ENCODE results near the gene R3HCC1L.
"Not testable (repeated sequence)": the region's sequence is repeated elsewhere in the genome, so short reads cannot be mapped to it uniquely, and the experiment has no call there.

R3HCC1L gene

DNA sequence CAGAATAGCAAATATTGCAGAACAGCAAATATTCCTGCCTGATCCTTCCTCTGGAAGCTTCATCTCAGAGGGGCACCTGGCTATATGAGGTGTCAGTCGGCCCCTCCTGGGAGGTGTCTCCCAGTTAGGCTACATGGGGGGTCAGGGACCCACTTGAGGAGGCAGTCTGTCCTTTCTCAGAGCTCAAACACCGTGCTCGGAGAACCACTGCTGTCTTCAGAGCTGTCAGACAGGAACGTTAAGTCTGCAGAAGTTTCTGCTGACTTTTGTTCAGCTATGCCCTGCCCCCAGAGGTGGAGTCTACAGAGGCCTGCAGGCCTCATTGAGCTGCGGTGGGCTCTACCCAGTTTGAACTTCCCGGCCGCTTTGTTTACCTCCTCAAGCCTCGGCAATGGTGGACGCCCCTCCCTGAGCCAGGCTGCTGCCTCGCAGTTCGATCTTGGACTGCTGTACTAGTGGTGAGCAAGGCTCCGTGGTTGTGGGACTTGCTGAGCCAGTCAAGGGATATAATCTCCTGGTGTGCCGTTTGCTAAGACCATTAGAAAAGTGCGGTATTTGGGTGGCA is 48.0 kb downstream of the R3HCC1L start:
- not testable (repeated sequence) for H3K4me3 ChIP-seq (ENCODE audit: low read depth in 1 of 2, low read length in 2 of 2); H3K9me3 ChIP-seq (ENCODE audit: control insufficient read depth in 1 of 2, low read length in 2 of 2); H3K27me3 ChIP-seq (ENCODE audit: low read depth, low read length); H3K27ac ChIP-seq (ENCODE audit: low read length); H3K4me1 ChIP-seq (ENCODE audit: control insufficient read depth in 1 of 2, insufficient read depth in 2 of 2, low read length in 2 of 2)
- H3K36me3 ChIP-seq (ENCODE audit: control insufficient read depth in 1 of 2, insufficient read depth in 2 of 2, low read length in 2 of 2), result peaks cover 0 to 13% of the 10 kb centered on the region in 2 donors

GRCh38 chr10:98186681-98187080 is 52.2 kb downstream of the R3HCC1L start:
- Histone ChIP-seq H3K4me1 (ENCODE audit: control insufficient read depth in 1 of 2, insufficient read depth in 2 of 2, low read length in 2 of 2) (no peaks in the 10 kb centered on the region), H3K27ac (ENCODE audit: low read length) (no peak overlapping the region), H3K9me3 (ENCODE audit: control insufficient read depth in 1 of 2, low read length in 2 of 2) (no peaks in the 10 kb centered on the region), H3K4me3 (ENCODE audit: low read depth in 1 of 2, low read length in 2 of 2) (no peak overlapping the region), H3K36me3 (ENCODE audit: control insufficient read depth in 1 of 2, insufficient read depth in 2 of 2, low read length in 2 of 2) (peaks cover 0 to 13% of the 10 kb centered on the region in 2 donors), H3K27me3 (ENCODE audit: low read depth, low read length) (no peaks in the 10 kb centered on the region)

DNA sequence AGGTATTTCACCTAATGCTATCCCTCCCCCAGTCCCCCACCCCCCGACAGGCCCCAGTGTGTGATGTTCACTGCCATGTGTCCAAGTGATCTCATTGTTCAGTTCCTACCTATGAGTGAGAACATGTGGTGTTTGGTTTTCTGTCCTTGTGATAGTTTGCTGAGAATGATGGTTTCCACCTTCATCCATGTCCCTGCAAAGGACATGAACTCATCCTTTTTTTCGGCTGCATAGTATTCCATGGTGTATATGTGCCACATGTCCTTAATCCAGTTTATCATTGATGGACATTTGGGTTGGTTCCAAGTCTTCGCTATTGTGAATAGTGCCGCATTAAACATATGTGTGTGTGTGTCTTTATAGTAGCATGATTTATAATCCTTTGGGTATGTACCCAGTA is 56.3 kb downstream of the R3HCC1L start:
- not testable (repeated sequence) for H3K36me3 ChIP-seq (ENCODE audit: control insufficient read depth in 1 of 2, insufficient read depth in 2 of 2, low read length in 2 of 2); H3K27me3 ChIP-seq (ENCODE audit: low read depth, low read length); H3K27ac ChIP-seq (ENCODE audit: low read length); H3K9me3 ChIP-seq (ENCODE audit: control insufficient read depth in 1 of 2, low read length in 2 of 2); H3K4me1 ChIP-seq (ENCODE audit: control insufficient read depth in 1 of 2, insufficient read depth in 2 of 2, low read length in 2 of 2); H3K4me3 ChIP-seq (ENCODE audit: low read depth in 1 of 2, low read length in 2 of 2)

DNA sequence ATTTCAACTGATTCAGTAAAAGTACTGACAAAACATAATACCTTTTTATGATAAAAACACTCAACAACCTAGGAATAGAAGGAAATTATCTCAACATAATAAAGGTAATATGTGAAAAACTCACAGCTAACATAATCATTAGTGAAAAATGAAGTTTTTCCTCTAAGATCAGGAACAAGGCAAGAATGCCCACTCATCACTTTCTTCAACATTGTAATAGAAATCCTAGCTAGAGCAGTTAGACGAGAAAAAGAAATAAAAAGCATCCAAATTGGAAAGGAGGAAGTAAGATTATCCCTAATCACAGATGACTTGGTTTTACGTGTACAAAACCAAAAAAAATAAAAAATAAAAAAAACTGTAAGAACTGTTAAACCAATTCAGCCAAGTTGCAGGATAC is 58.6 kb downstream of the R3HCC1L start:
- Histone ChIP-seq H3K4me3 (ENCODE audit: low read depth in 1 of 2, low read length in 2 of 2) (no peak overlapping the region), H3K36me3 (ENCODE audit: control insufficient read depth in 1 of 2, insufficient read depth in 2 of 2, low read length in 2 of 2) (no peaks in the 10 kb centered on the region), H3K27me3 (ENCODE audit: low read depth, low read length) (no peaks in the 10 kb centered on the region), H3K4me1 (ENCODE audit: control insufficient read depth in 1 of 2, insufficient read depth in 2 of 2, low read length in 2 of 2) (no peaks in the 10 kb centered on the region), H3K27ac (ENCODE audit: low read length) (no peak overlapping the region), H3K9me3 (ENCODE audit: control insufficient read depth in 1 of 2, low read length in 2 of 2) (no peaks in the 10 kb centered on the region)

- H3K27ac ChIP-seq (ENCODE audit: low read length), result no peak overlapping the region
- no peak overlapping the region for H3K4me3 ChIP-seq (ENCODE audit: low read depth in 1 of 2, low read length in 2 of 2)
- no peaks in the 10 kb centered on the region for H3K4me1 ChIP-seq (ENCODE audit: control insufficient read depth in 1 of 2, insufficient read depth in 2 of 2, low read length in 2 of 2)
- no peaks in the 10 kb centered on the region for H3K9me3 ChIP-seq (ENCODE audit: control insufficient read depth in 1 of 2, low read length in 2 of 2)
- no peaks in the 10 kb centered on the region for H3K27me3 ChIP-seq (ENCODE audit: low read depth, low read length)
- no peaks in the 10 kb centered on the region for H3K36me3 ChIP-seq (ENCODE audit: control insufficient read depth in 1 of 2, insufficient read depth in 2 of 2, low read length in 2 of 2)
Observed at GRCh38 chr10:98194633-98195032, 60.2 kb downstream of the R3HCC1L start.

GRCh38 chr10:98195120-98195519 is 60.7 kb downstream of the R3HCC1L start:
- no peaks in the 10 kb centered on the region for H3K4me1 ChIP-seq (ENCODE audit: control insufficient read depth in 1 of 2, insufficient read depth in 2 of 2, low read length in 2 of 2)
- H3K9me3 ChIP-seq (ENCODE audit: control insufficient read depth in 1 of 2, low read length in 2 of 2), result no peaks in the 10 kb centered on the region
- H3K27ac ChIP-seq (ENCODE audit: low read length), result no peak overlapping the region
- H3K36me3 ChIP-seq (ENCODE audit: control insufficient read depth in 1 of 2, insufficient read depth in 2 of 2, low read length in 2 of 2), result no peaks in the 10 kb centered on the region
- no peak overlapping the region for H3K4me3 ChIP-seq (ENCODE audit: low read depth in 1 of 2, low read length in 2 of 2)
- no peaks in the 10 kb centered on the region for H3K27me3 ChIP-seq (ENCODE audit: low read depth, low read length)

- no peaks in the 10 kb centered on the region for H3K27me3 ChIP-seq (ENCODE audit: low read depth, low read length)
- no peaks in the 10 kb centered on the region for H3K9me3 ChIP-seq (ENCODE audit: control insufficient read depth in 1 of 2, low read length in 2 of 2)
- H3K36me3 ChIP-seq (ENCODE audit: control insufficient read depth in 1 of 2, insufficient read depth in 2 of 2, low read length in 2 of 2), result no peaks in the 10 kb centered on the region
- no peaks in the 10 kb centered on the region for H3K4me1 ChIP-seq (ENCODE audit: control insufficient read depth in 1 of 2, insufficient read depth in 2 of 2, low read length in 2 of 2)
- no peak overlapping the region for H3K4me3 ChIP-seq (ENCODE audit: low read depth in 1 of 2, low read length in 2 of 2)
- no peak overlapping the region for H3K27ac ChIP-seq (ENCODE audit: low read length)
Observed at GRCh38 chr10:98196985-98197384, 62.5 kb downstream of the R3HCC1L start.

- Histone ChIP-seq H3K27ac (ENCODE audit: low read length) (no peak overlapping the region), H3K4me1 (ENCODE audit: control insufficient read depth in 1 of 2, insufficient read depth in 2 of 2, low read length in 2 of 2) (no peaks in the 10 kb centered on the region), H3K36me3 (ENCODE audit: control insufficient read depth in 1 of 2, insufficient read depth in 2 of 2, low read length in 2 of 2) (no peaks in the 10 kb centered on the region), H3K9me3 (ENCODE audit: control insufficient read depth in 1 of 2, low read length in 2 of 2) (no peaks in the 10 kb centered on the region), H3K27me3 (ENCODE audit: low read depth, low read length) (no peaks in the 10 kb centered on the region), H3K4me3 (ENCODE audit: low read depth in 1 of 2, low read length in 2 of 2) (no peak overlapping the region)
Observed at GRCh38 chr10:98201760-98202159, 67.3 kb downstream of the R3HCC1L start.

DNA sequence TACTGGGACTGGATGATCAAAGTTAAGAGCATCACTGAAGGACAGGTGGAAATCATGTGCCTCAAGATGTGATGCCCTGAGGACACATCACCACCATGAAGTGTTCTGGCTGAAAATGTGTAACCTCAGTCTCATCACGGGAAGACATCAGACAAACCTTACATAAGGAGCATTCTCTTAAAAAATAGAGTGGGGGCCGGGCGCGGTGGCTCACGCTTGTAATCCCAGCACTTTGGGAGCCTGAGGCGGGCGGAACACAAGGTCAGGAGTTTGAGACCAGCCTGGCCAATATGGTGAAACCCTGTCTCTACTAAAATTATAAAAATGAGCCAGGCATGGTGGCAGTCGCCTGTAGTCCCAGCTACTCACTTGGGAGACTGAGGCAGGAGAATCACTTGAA is 67.9 kb downstream of the R3HCC1L start:
- Histone ChIP-seq H3K36me3 (ENCODE audit: control insufficient read depth in 1 of 2, insufficient read depth in 2 of 2, low read length in 2 of 2) (no peaks in the 10 kb centered on the region), H3K4me3 (ENCODE audit: low read depth in 1 of 2, low read length in 2 of 2) (no peak overlapping the region), H3K4me1 (ENCODE audit: control insufficient read depth in 1 of 2, insufficient read depth in 2 of 2, low read length in 2 of 2) (no peaks in the 10 kb centered on the region), H3K27ac (ENCODE audit: low read length) (no peak overlapping the region), H3K27me3 (ENCODE audit: low read depth, low read length) (no peaks in the 10 kb centered on the region), H3K9me3 (ENCODE audit: control insufficient read depth in 1 of 2, low read length in 2 of 2) (no peaks in the 10 kb centered on the region)

- Histone ChIP-seq H3K27me3 (ENCODE audit: low read depth, low read length) (no peaks in the 10 kb centered on the region), H3K36me3 (ENCODE audit: control insufficient read depth in 1 of 2, insufficient read depth in 2 of 2, low read length in 2 of 2) (peaks cover 6 to 18% of the 10 kb centered on the region in 2 donors), H3K27ac (ENCODE audit: low read length) (no peak overlapping the region), H3K4me3 (ENCODE audit: low read depth in 1 of 2, low read length in 2 of 2) (no peak overlapping the region), H3K4me1 (ENCODE audit: control insufficient read depth in 1 of 2, insufficient read depth in 2 of 2, low read length in 2 of 2) (no peaks in the 10 kb centered on the region), H3K9me3 (ENCODE audit: control insufficient read depth in 1 of 2, low read length in 2 of 2) (no peaks in the 10 kb centered on the region)
Observed at GRCh38 chr10:98205351-98205750, 70.9 kb downstream of the R3HCC1L start.

GRCh38 chr10:98208925-98209324 is 74.5 kb downstream of the R3HCC1L start:
- H3K4me3 ChIP-seq (ENCODE audit: low read depth in 1 of 2, low read length in 2 of 2), result no peak overlapping the region
- H3K27me3 ChIP-seq (ENCODE audit: low read depth, low read length), result no peaks in the 10 kb centered on the region
- no peaks in the 10 kb centered on the region for H3K9me3 ChIP-seq (ENCODE audit: control insufficient read depth in 1 of 2, low read length in 2 of 2)
- no peak overlapping the region for H3K27ac ChIP-seq (ENCODE audit: low read length)
- H3K36me3 ChIP-seq (ENCODE audit: control insufficient read depth in 1 of 2, insufficient read depth in 2 of 2, low read length in 2 of 2), result peaks cover 6 to 18% of the 10 kb centered on the region in 2 donors
- no peaks in the 10 kb centered on the region for H3K4me1 ChIP-seq (ENCODE audit: control insufficient read depth in 1 of 2, insufficient read depth in 2 of 2, low read length in 2 of 2)

GRCh38 chr10:98209441-98209840 is 75.0 kb downstream of the R3HCC1L start:
- Histone ChIP-seq H3K4me1 (ENCODE audit: control insufficient read depth in 1 of 2, insufficient read depth in 2 of 2, low read length in 2 of 2) (no peaks in the 10 kb centered on the region), H3K27me3 (ENCODE audit: low read depth, low read length) (no peaks in the 10 kb centered on the region), H3K27ac (ENCODE audit: low read length) (no peak overlapping the region), H3K9me3 (ENCODE audit: control insufficient read depth in 1 of 2, low read length in 2 of 2) (no peaks in the 10 kb centered on the region), H3K4me3 (ENCODE audit: low read depth in 1 of 2, low read length in 2 of 2) (no peak overlapping the region), H3K36me3 (ENCODE audit: control insufficient read depth in 1 of 2, insufficient read depth in 2 of 2, low read length in 2 of 2) (peaks cover 6 to 18% of the 10 kb centered on the region in 2 donors)

All from muscle layer of duodenum (tissue), 2 donors.